Keratinocyte (primary cell): ENCODE data around the gene ANXA5. TPM values are rescaled to one million over a fixed set of nuclear protein-coding genes. Genes with fewer than 3 reads are reported as not detected.

ENCODE experiments used
- DNase-seq: peaks from one replicate; pipeline ENCODE4 v3.0.0-alpha.2; 2011; ENCODE audit warnings: low read depth, missing footprints, low spot score
- FAIRE-seq: peaks from 2 replicates; lab custom pipeline; 2011; peaks lifted over from hg19 to GRCh38; lab: Jason Lieb, UNC
- H2AFZ ChIP-seq: 2 replicates; pipeline ENCODE4 v1.6.0; 2012; ENCODE audit warnings: low read length, control low read depth, inconsistent platforms; ENCODE audit not compliant: control insufficient read depth
- H3K27ac ChIP-seq: 2 replicates; pipeline ENCODE4 v1.5.1; 2011; ENCODE audit warnings: low read length; ENCODE audit not compliant: control insufficient read depth, insufficient read depth
- H3K27me3 ChIP-seq: 3 replicates; pipeline ENCODE4 v1.6.0; 2011; ENCODE audit warnings: low read length; ENCODE audit not compliant: control insufficient read depth, insufficient read depth; ENCODE audit errors: extremely low read depth
- H3K36me3 ChIP-seq, 2 experiments: 2 replicates in 1 of 2; 3 replicates in 1 of 2; pipeline ENCODE4 v1.5.1; 2011; ENCODE audit warnings: low read length in 2 of 2, mild to moderate bottlenecking in 1 of 2; ENCODE audit not compliant: control insufficient read depth in 2 of 2, insufficient read depth in 2 of 2; ENCODE audit errors: extremely low read depth in 1 of 2
- H3K4me1 ChIP-seq: 3 replicates; pipeline ENCODE4 v1.5.1; 2011; ENCODE audit warnings: low read length; ENCODE audit not compliant: control insufficient read depth, insufficient read depth; ENCODE audit errors: extremely low read depth
- H3K4me2 ChIP-seq: 3 replicates; pipeline ENCODE4 v1.6.0; 2011; ENCODE audit warnings: low read depth, low read length; ENCODE audit not compliant: control insufficient read depth, insufficient read depth; ENCODE audit errors: extremely low read depth
- H3K4me3 ChIP-seq, 3 experiments: fragments of 200-600 bp in 1 of 3; sonication (generic) in 1 of 3; 2 replicates in 2 of 3; 3 replicates in 1 of 3; pipeline ENCODE4 v1.5.1; 2011 to 2016; ENCODE audit warnings: low read length in 3 of 3, mild to moderate bottlenecking in 3 of 3, control low read depth in 2 of 3, inconsistent platforms in 1 of 3, low read depth in 1 of 3, mixed read lengths in 1 of 3, mixed run types in 1 of 3, moderate library complexity in 1 of 3; ENCODE audit not compliant: control insufficient read depth in 2 of 3, insufficient read depth in 2 of 3; ENCODE audit errors: extremely low read depth in 1 of 3
- H3K79me2 ChIP-seq: 2 replicates; pipeline ENCODE4 v1.6.0; 2012; ENCODE audit warnings: low read length; ENCODE audit not compliant: control insufficient read depth, insufficient read depth
- H3K9ac ChIP-seq: 3 replicates; pipeline ENCODE4 v1.6.0; 2011; ENCODE audit warnings: low read length; ENCODE audit not compliant: control insufficient read depth, insufficient read depth; ENCODE audit errors: extremely low read depth
- H3K9me1 ChIP-seq: 3 replicates; pipeline ENCODE4 v1.6.0; 2011; ENCODE audit warnings: low read length; ENCODE audit not compliant: control insufficient read depth, insufficient read depth; ENCODE audit errors: extremely low read depth
- H3K9me3 ChIP-seq: 2 replicates; pipeline ENCODE4 v1.5.1; 2012; ENCODE audit warnings: low read depth, low read length; ENCODE audit not compliant: control insufficient read depth
- H4K20me1 ChIP-seq: 3 replicates; pipeline ENCODE4 v1.6.0; 2011; ENCODE audit warnings: low read length; ENCODE audit not compliant: control insufficient read depth, insufficient read depth; ENCODE audit errors: extremely low read depth
- EZH2 ChIP-seq: IDR thresholded peaks from one replicate; pipeline ENCODE4 v1.6.1; 2012; ENCODE audit warnings: inconsistent platforms, mild to moderate bottlenecking, low read length, moderate library complexity
- dilution Hi-C: fragments of 300-500 bp; cut with MboI; formaldehyde crosslinking; loops from one replicate; pipeline ENCODE4 v1.7.0; 2020; ENCODE audit warnings: low sequenced_read_pairs; ENCODE audit not compliant: extremely low pct_ligation_motif_present
- polyA plus RNA-seq, 5 experiments: library from polyadenylated mRNA; depleted of rRNA in 3 of 5; stranded (reverse) in 3 of 5; stranded (forward) in 1 of 5; unstranded in 1 of 5; fragments of >200 nt; gene quantifications; 1 replicate in 1 of 5; 2 replicates in 3 of 5; 3 replicates in 1 of 5; pipeline versions ENCODE4 v1.2.1 to v1.2.3, GENCODE V29; 2011 to 2012; ENCODE audit warnings: missing spikeins in 2 of 5, low read depth in 1 of 5, low replicate concordance in 1 of 5
- TF ChIP-seq, protein P1 (sequence below), 3 experiments: IDR thresholded peaks in 1 of 3; conservative IDR thresholded peaks in 1 of 3; optimal IDR thresholded peaks in 1 of 3; 2 replicates in 2 of 3; 3 replicates in 1 of 3; pipeline versions ENCODE3 to v1.5.1; 2011; ENCODE audit warnings: low read length in 3 of 3, mild to moderate bottlenecking in 3 of 3, moderate library complexity in 2 of 3, control low read depth in 1 of 3, inconsistent platforms in 1 of 3; ENCODE audit not compliant: insufficient read depth in 2 of 3; ENCODE audit errors: extremely low read depth in 1 of 3

Gene ANXA5
- polyA plus RNA-seq, 1 donor (not counting 4 experiments of a cell fraction or from before 2014, with no cell fraction given): 512 TPM

DNA sequence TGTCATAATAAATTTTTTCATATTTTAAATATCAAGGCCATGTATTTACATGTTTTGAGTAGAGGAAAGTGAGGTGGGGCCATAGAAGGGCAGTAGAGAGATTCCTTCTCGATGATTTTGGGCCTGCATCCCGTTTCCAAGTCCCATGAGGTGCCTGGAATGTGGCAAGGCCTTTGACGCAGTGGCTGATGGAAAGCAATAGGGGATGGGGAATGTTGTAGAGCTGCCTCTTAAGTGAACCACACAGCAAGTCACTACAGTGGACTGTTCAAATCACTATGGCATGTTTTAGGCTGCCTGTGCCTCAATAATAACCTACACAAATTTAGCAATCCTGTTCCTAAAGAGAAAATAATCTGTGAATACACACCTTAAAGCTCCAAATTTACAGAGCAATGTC is 48.3 kb downstream of the ANXA5 start:
- H3K27ac ChIP-seq: no peak overlapping the region
- H3K4me3 ChIP-seq: no peak overlapping the region
- FAIRE-seq: no peak
- dilution Hi-C loops: no loop called here
- H2AFZ ChIP-seq: no peak overlapping the region
- no peaks in the 10 kb centered on the region for H3K79me2 ChIP-seq
- DNase-seq: no peak
- H3K36me3 ChIP-seq: no peaks in the 10 kb centered on the region
- no peaks in the 10 kb centered on the region for H4K20me1 ChIP-seq
- H3K4me2 ChIP-seq: no peak overlapping the region
- H3K9me1 ChIP-seq: no peaks in the 10 kb centered on the region
- no peaks in the 10 kb centered on the region for H3K4me1 ChIP-seq
- H3K9ac ChIP-seq: no peak overlapping the region
- H3K9me3 ChIP-seq: no peaks in the 10 kb centered on the region
- H3K27me3 ChIP-seq: no peaks in the 10 kb centered on the region
- TF ChIP-seq EZH2: no peak
- TF ChIP-seq, protein P1, sequence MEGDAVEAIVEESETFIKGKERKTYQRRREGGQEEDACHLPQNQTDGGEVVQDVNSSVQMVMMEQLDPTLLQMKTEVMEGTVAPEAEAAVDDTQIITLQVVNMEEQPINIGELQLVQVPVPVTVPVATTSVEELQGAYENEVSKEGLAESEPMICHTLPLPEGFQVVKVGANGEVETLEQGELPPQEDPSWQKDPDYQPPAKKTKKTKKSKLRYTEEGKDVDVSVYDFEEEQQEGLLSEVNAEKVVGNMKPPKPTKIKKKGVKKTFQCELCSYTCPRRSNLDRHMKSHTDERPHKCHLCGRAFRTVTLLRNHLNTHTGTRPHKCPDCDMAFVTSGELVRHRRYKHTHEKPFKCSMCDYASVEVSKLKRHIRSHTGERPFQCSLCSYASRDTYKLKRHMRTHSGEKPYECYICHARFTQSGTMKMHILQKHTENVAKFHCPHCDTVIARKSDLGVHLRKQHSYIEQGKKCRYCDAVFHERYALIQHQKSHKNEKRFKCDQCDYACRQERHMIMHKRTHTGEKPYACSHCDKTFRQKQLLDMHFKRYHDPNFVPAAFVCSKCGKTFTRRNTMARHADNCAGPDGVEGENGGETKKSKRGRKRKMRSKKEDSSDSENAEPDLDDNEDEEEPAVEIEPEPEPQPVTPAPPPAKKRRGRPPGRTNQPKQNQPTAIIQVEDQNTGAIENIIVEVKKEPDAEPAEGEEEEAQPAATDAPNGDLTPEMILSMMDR (optimal IDR thresholded peaks at IDR 0.05 in 1 of 3, IDR thresholded peaks at IDR 0.05 in 1 of 3, conservative IDR thresholded peaks at IDR 0.05 in 1 of 3; ENCODE audit: extremely low read depth in 1 of 3, insufficient read depth in 2 of 3, low read length in 3 of 3): no peak

DNA sequence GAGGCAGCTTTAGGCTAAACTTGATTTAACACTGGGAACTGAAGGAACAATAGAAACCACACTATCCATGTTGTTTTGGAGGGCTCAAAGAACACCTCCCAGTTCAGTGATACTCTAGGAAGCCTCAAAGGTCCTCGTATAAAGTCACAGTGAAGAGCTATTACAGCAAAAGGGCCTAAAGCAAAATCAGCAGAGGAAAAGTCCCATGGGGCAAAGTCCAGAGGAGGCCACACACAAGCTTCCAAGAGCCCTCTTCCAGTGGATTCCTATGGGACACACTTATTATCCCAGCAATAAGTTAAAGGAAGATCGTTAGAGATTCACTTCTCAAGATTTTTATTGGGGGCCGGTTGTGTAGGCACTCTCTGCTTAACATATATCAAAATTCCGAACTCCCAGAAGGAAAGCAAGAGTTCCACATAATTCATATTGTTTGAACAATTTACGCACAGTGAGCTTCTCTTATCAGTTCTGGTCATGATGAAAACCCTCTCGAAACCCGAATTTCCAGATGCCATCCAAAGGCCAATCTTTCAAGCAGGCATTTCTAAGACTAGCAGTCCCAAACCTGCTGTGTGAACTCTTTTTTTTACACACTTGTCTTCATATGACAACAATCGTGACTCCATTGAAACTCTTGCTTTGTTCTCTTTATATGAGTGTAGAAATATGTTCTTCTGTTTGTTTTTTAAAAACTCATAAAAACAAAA is 53.7 kb downstream of the ANXA5 start:
- H4K20me1 ChIP-seq: no peaks in the 10 kb centered on the region
- H3K27ac ChIP-seq: no peak overlapping the region
- no peak for FAIRE-seq
- no peaks in the 10 kb centered on the region for H3K9me1 ChIP-seq
- TF ChIP-seq EZH2: no peak
- TF ChIP-seq, protein P1 (optimal IDR thresholded peaks at IDR 0.05 in 1 of 3, IDR thresholded peaks at IDR 0.05 in 1 of 3, conservative IDR thresholded peaks at IDR 0.05 in 1 of 3; ENCODE audit: extremely low read depth in 1 of 3, insufficient read depth in 2 of 3, low read length in 3 of 3): no peak
- no peaks in the 10 kb centered on the region for H3K79me2 ChIP-seq
- no peak for DNase-seq
- H3K4me3 ChIP-seq: no peak overlapping the region
- H3K27me3 ChIP-seq: no peaks in the 10 kb centered on the region
- H3K9ac ChIP-seq: no peak overlapping the region
- no peaks in the 10 kb centered on the region for H3K9me3 ChIP-seq
- no peaks in the 10 kb centered on the region for H3K4me1 ChIP-seq
- no peaks in the 10 kb centered on the region for H3K36me3 ChIP-seq
- dilution Hi-C loops: no loop called here
- no peak overlapping the region for H2AFZ ChIP-seq
- H3K4me2 ChIP-seq: no peak overlapping the region
